Tibial nerve (tissue), 4 donors: ENCODE data around the gene TSPAN7. TPM values are rescaled to one million over a fixed set of nuclear protein-coding genes. Genes with fewer than 3 reads are reported as not detected.

Source experiments
- DNase-seq, 2 donors: peaks; one replicate each; pipeline ENCODE4 v3.0.0-alpha.2; 2019; ENCODE audit warnings: low spot score in 2 of 2
- H3K27ac ChIP-seq, 4 donors: fragments of 200-600 bp; sonication (generic) in 3 of 4; one replicate each; pipeline ENCODE4 v1.5.1; 2017 to 2019; ENCODE audit warnings: mild to moderate bottlenecking in 1 of 4
- H3K27me3 ChIP-seq, 2 donors: fragments of 200-600 bp; sonication (generic) in 1 of 2; one replicate each; pipeline versions ENCODE4 v1.5.1 to v1.6.0; 2017 to 2019
- H3K36me3 ChIP-seq, 3 donors: fragments of 200-600 bp; sonication (generic); one replicate each; pipeline ENCODE4 v1.5.1; 2018 to 2019
- H3K4me1 ChIP-seq, 4 donors: fragments of 200-600 bp; sonication (generic) in 3 of 4; one replicate each; pipeline ENCODE4 v1.5.1; 2017 to 2019
- H3K4me3 ChIP-seq, 4 donors: fragments of 200-600 bp; sonication (generic) in 3 of 4; one replicate each; pipeline ENCODE4 v1.5.1; 2017 to 2019; ENCODE audit warnings: mild to moderate bottlenecking in 1 of 4, moderate library complexity in 1 of 4
- H3K9me3 ChIP-seq, 4 donors: fragments of 200-600 bp; sonication (generic) in 3 of 4; one replicate each; pipeline ENCODE4 v1.5.1; 2017 to 2019
- EP300 ChIP-seq, 2 donors: sonication (generic); formaldehyde crosslinking; IDR thresholded peaks; one replicate each; pipeline ENCODE4 v1.6.1; 2017; ENCODE audit warnings: antibody characterized with exemption in 2 of 2, mild to moderate bottlenecking in 1 of 2
- POLR2A ChIP-seq, 2 donors: fragments of 450-650 bp; IDR thresholded peaks; one replicate each; pipeline ENCODE4 v1.6.1; 2017; ENCODE audit warnings: antibody characterized with exemption in 2 of 2, mild to moderate bottlenecking in 2 of 2, moderate library complexity in 2 of 2
- WGBS, 2 donors: methylation state at CpG; one replicate each; pipeline ENCODE4 v1.1.5; 2018; 5-methylcytosine and 5-hydroxymethylcytosine counted together
- total RNA-seq, 4 donors: library from RNA; depleted of rRNA; stranded (reverse); fragments of >200 nt; gene quantifications; one replicate each; pipeline ENCODE4 v1.1.0, GENCODE V29; 2016
- TF ChIP-seq, protein P1 (sequence below), 5 experiments: fragments of 200-600 bp in 3 of 5; fragments of 450-650 bp in 2 of 5; sonication (generic) in 3 of 5; IDR thresholded peaks; one replicate each; pipeline ENCODE4 v1.5.1; 2016 to 2019; ENCODE audit warnings: antibody characterized with exemption in 5 of 5, mild to moderate bottlenecking in 3 of 5, moderate library complexity in 2 of 5

Gene TSPAN7
- total RNA-seq, 4 donors from 2014 or later = 28.5 to 68.2 (median 40.5) TPM

DNA sequence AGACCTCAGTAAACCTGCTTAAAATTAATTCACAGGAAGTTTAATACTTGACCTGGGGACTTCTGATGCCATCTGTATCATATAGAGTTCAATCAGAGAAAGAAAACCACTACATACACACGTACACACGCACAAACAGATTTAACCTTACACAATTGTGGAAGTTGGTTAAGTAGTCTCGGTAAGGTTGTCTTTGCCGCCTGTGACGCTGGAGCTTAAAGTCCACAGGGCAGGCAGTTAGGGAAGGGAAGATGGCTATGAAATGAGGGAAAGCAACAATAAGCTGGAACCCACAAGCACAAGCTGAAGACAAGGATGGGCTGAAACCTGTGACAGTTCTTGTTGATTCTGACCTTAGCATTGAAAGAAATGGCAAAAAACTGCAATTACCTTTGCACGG lies 41.7 kb upstream of the TSPAN7 start:
- Histone ChIP-seq H3K36me3 (no peaks in the 10 kb centered on the region), H3K9me3 (no peaks in the 10 kb centered on the region), H3K4me3 (no peak overlapping the region), H3K4me1 (no peaks in the 10 kb centered on the region), H3K27ac (no peak overlapping the region), H3K27me3 (no peaks in the 10 kb centered on the region)
- WGBS, 2 donors = 74 to 90% methylated on average over 6 of the region's 6 CpGs
- TF ChIP-seq EP300 (IDR thresholded peaks at IDR 0.05) = no peak
- TF ChIP-seq POLR2A (IDR thresholded peaks at IDR 0.05) = no peak
- TF ChIP-seq, protein P1, sequence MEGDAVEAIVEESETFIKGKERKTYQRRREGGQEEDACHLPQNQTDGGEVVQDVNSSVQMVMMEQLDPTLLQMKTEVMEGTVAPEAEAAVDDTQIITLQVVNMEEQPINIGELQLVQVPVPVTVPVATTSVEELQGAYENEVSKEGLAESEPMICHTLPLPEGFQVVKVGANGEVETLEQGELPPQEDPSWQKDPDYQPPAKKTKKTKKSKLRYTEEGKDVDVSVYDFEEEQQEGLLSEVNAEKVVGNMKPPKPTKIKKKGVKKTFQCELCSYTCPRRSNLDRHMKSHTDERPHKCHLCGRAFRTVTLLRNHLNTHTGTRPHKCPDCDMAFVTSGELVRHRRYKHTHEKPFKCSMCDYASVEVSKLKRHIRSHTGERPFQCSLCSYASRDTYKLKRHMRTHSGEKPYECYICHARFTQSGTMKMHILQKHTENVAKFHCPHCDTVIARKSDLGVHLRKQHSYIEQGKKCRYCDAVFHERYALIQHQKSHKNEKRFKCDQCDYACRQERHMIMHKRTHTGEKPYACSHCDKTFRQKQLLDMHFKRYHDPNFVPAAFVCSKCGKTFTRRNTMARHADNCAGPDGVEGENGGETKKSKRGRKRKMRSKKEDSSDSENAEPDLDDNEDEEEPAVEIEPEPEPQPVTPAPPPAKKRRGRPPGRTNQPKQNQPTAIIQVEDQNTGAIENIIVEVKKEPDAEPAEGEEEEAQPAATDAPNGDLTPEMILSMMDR (IDR thresholded peaks at IDR 0.05) = no peak
- DNase-seq = no peak

DNA sequence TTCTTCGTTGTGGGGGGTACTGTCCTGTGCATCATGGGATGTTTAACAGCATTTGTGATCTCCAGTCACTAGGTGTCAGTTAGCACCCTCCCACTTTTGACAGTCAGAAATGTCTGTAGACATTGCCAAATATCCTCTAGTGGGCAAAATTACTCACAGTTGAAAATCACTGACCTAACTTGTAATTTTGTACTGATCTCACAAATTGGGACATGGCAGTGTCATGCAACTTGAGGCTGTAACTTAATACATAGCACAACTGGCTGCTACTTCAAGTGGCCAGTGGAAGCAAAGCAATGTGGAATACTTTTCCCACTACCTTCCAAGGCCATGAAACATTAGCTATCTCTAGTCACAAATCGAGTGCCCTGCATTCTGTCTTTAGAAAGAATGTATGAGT lies 23.2 kb upstream of the TSPAN7 start:
- no peak overlapping the region for H3K27ac ChIP-seq
- no peaks in the 10 kb centered on the region for H3K27me3 ChIP-seq
- H3K4me1 ChIP-seq = no peaks in the 10 kb centered on the region
- H3K9me3 ChIP-seq = no peaks in the 10 kb centered on the region
- H3K36me3 ChIP-seq = no peaks in the 10 kb centered on the region
- WGBS, 2 donors = 52 to 76% methylated on average over 2 of the region's 2 CpGs
- TF ChIP-seq POLR2A (IDR thresholded peaks at IDR 0.05) = no peak
- no peak for TF ChIP-seq EP300 (IDR thresholded peaks at IDR 0.05)
- TF ChIP-seq, protein P1 (IDR thresholded peaks at IDR 0.05) = no peak
- H3K4me3 ChIP-seq = no peak overlapping the region
- DNase-seq = no peak

- TF ChIP-seq EP300 (IDR thresholded peaks at IDR 0.05) = no peak
- TF ChIP-seq, protein P1 (IDR thresholded peaks at IDR 0.05) = no peak
- TF ChIP-seq POLR2A (IDR thresholded peaks at IDR 0.05) = no peak
- Histone ChIP-seq H3K4me1 (no peaks in the 10 kb centered on the region), H3K9me3 (no peaks in the 10 kb centered on the region), H3K27me3 (no peaks in the 10 kb centered on the region), H3K36me3 (no peaks in the 10 kb centered on the region), H3K4me3 (no peak overlapping the region), H3K27ac (no peak overlapping the region)
- 83 to 88% methylated on average over 1 of the region's 1 CpG for WGBS, 2 donors
- DNase-seq = no peak
These were observed 21.6 kb upstream of the TSPAN7 start for GRCh38 chrX:38539748-38540147.

- H3K27ac ChIP-seq = no peak overlapping the region
- no peaks in the 10 kb centered on the region for H3K4me1 ChIP-seq
- no peak overlapping the region for H3K4me3 ChIP-seq
- TF ChIP-seq POLR2A (IDR thresholded peaks at IDR 0.05) = no peak
- no peak for TF ChIP-seq EP300 (IDR thresholded peaks at IDR 0.05)
- TF ChIP-seq, protein P1 (IDR thresholded peaks at IDR 0.05) = no peak
- H3K36me3 ChIP-seq = no peaks in the 10 kb centered on the region
- WGBS, 2 donors = 48 to 52% methylated on average over 3 of the region's 3 CpGs
- DNase-seq = no peak
- no peaks in the 10 kb centered on the region for H3K27me3 ChIP-seq
- peaks cover 0 to 4% (median 0%) of the 10 kb centered on the region in 4 donors for H3K9me3 ChIP-seq
These were observed 12.8 kb upstream of the TSPAN7 start for GRCh38 chrX:38548508-38548907.

- no peak for DNase-seq
- H3K4me1 ChIP-seq = no peaks in the 10 kb centered on the region
- peaks cover 0 to 4% (median 0%) of the 10 kb centered on the region in 4 donors for H3K9me3 ChIP-seq
- H3K27ac ChIP-seq = no peak overlapping the region
- no peaks in the 10 kb centered on the region for H3K36me3 ChIP-seq
- no peaks in the 10 kb centered on the region for H3K27me3 ChIP-seq
- 40 to 49% methylated on average over 1 of the region's 1 CpG for WGBS, 2 donors
- H3K4me3 ChIP-seq = no peak overlapping the region
- TF ChIP-seq, protein P1 (IDR thresholded peaks at IDR 0.05) = no peak
- TF ChIP-seq EP300 (IDR thresholded peaks at IDR 0.05) (no peak), POLR2A (IDR thresholded peaks at IDR 0.05) (no peak)
These were observed 8.6 kb upstream of the TSPAN7 start for GRCh38 chrX:38552721-38553120.
